H9 (cell line): ENCODE results near the gene KCTD16. TPM values are rescaled to one million over a fixed set of nuclear protein-coding genes. Genes with fewer than 3 reads are reported as not detected.

Experiments
- DNase-seq: peaks from one replicate; pipeline ENCODE4 v3.0.0-alpha.2; 2017
- H2AFZ ChIP-seq: one replicate; pipeline ENCODE4 v1.6.1; 2013; ENCODE audit warnings: mild to moderate bottlenecking, low read length, control low read depth, moderate library complexity
- H2AK5ac ChIP-seq: 2 replicates; pipeline ENCODE4 v1.6.1; 2013; ENCODE audit warnings: low read length, control low read depth, mixed read lengths; ENCODE audit not compliant: insufficient read length
- H2BK120ac ChIP-seq: one replicate; pipeline ENCODE4 v1.6.1; 2013; ENCODE audit warnings: low read depth, mild to moderate bottlenecking, low read length, control low read depth, inconsistent platforms; ENCODE audit not compliant: poor library complexity, severe bottlenecking
- H2BK12ac ChIP-seq: 2 replicates; pipeline ENCODE4 v1.6.1; 2013; ENCODE audit warnings: low read length, control low read depth, mixed read lengths, low read depth; ENCODE audit not compliant: insufficient read length
- H2BK15ac ChIP-seq: 2 replicates; pipeline ENCODE4 v1.6.1; 2013; ENCODE audit warnings: low read depth, low read length, control low read depth
- H2BK20ac ChIP-seq: one replicate; pipeline ENCODE4 v1.6.1; 2013; ENCODE audit warnings: low read depth, mild to moderate bottlenecking, low read length, control low read depth, inconsistent platforms; ENCODE audit not compliant: poor library complexity, severe bottlenecking
- H2BK5ac ChIP-seq: 2 replicates; pipeline ENCODE4 v1.6.1; 2013; ENCODE audit warnings: low read length, control low read depth, mixed read lengths; ENCODE audit not compliant: insufficient read length
- H3K14ac ChIP-seq: 2 replicates; pipeline ENCODE4 v1.6.1; 2013; ENCODE audit warnings: low read length, control low read depth; ENCODE audit not compliant: insufficient read depth
- H3K18ac ChIP-seq: 2 replicates; pipeline ENCODE4 v1.6.1; 2013; ENCODE audit warnings: low read depth, mild to moderate bottlenecking, mixed read lengths, low read length, control low read depth; ENCODE audit not compliant: insufficient read length
- H3K23ac ChIP-seq: 2 replicates; pipeline ENCODE4 v1.6.1; 2013; ENCODE audit warnings: low read length, control low read depth, mixed read lengths, low read depth; ENCODE audit not compliant: insufficient read length
- H3K23me2 ChIP-seq: 2 replicates; pipeline ENCODE4 v1.6.1; 2013; ENCODE audit warnings: low read depth, mild to moderate bottlenecking, mixed read lengths, low read length, control low read depth; ENCODE audit not compliant: insufficient read length, poor library complexity, severe bottlenecking
- H3K27ac ChIP-seq: 2 replicates; pipeline ENCODE4 v1.5.1; 2013; ENCODE audit warnings: low read length, control low read depth, mixed read lengths, low read depth; ENCODE audit not compliant: insufficient read length
- H3K27me3 ChIP-seq: 2 replicates; pipeline ENCODE4 v1.6.1; 2013; ENCODE audit warnings: low read length, control low read depth, inconsistent platforms; ENCODE audit not compliant: insufficient read depth
- H3K4ac ChIP-seq: 2 replicates; pipeline ENCODE4 v1.6.1; 2013; ENCODE audit warnings: low read depth, mild to moderate bottlenecking, control low read depth, inconsistent platforms, low read length, moderate library complexity
- H3K4me1 ChIP-seq: 2 replicates; pipeline ENCODE4 v1.6.1; 2013; ENCODE audit warnings: low read length, control low read depth, inconsistent platforms; ENCODE audit not compliant: insufficient read depth
- H3K4me2 ChIP-seq: 2 replicates; pipeline ENCODE4 v1.6.1; 2013; ENCODE audit warnings: low read length, control low read depth, mixed read lengths; ENCODE audit not compliant: insufficient read length, insufficient read depth
- H3K56ac ChIP-seq: 2 replicates; pipeline ENCODE4 v1.6.1; 2013; ENCODE audit warnings: low read depth, mild to moderate bottlenecking, mixed read lengths, low read length, control low read depth; ENCODE audit not compliant: insufficient read length
- H3K79me1 ChIP-seq: 2 replicates; pipeline ENCODE4 v1.6.1; 2013; ENCODE audit warnings: low read depth, mild to moderate bottlenecking, moderate library complexity, low read length, control low read depth, inconsistent platforms; ENCODE audit not compliant: insufficient read depth, poor library complexity, severe bottlenecking
- H3K79me2 ChIP-seq: 2 replicates; pipeline ENCODE4 v1.6.1; 2013; ENCODE audit warnings: low read length, control low read depth, inconsistent platforms; ENCODE audit not compliant: insufficient read depth
- H3K9ac ChIP-seq: 2 replicates; pipeline ENCODE4 v1.6.1; 2013; ENCODE audit warnings: low read length, control low read depth, mixed read lengths; ENCODE audit not compliant: insufficient read length; ENCODE audit errors: extremely low read depth
- H3K9me3 ChIP-seq: one replicate; pipeline ENCODE4 v1.6.1; 2013; ENCODE audit warnings: low read depth, low read length, inconsistent platforms; ENCODE audit not compliant: control insufficient read depth
- H3T11ph ChIP-seq: one replicate; pipeline ENCODE4 v1.6.1; 2013; ENCODE audit warnings: mild to moderate bottlenecking, low read length, control low read depth, inconsistent platforms
- H4K20me1 ChIP-seq: one replicate; pipeline ENCODE4 v1.6.1; 2013; ENCODE audit not compliant: control insufficient read depth, insufficient read length, insufficient read depth
- H4K5ac ChIP-seq: 2 replicates; pipeline ENCODE4 v1.6.1; 2013; ENCODE audit warnings: low read depth, mild to moderate bottlenecking, mixed read lengths, low read length, control low read depth; ENCODE audit not compliant: insufficient read length
- H4K8ac ChIP-seq: replicated peaks from 2 replicates; pipeline ENCODE4 v1.6.1; 2013; ENCODE audit warnings: low read length, control low read depth, mixed read lengths, low read depth; ENCODE audit not compliant: insufficient read length
- H4K91ac ChIP-seq: 2 replicates; pipeline ENCODE4 v1.6.1; 2013; ENCODE audit warnings: low read depth, mild to moderate bottlenecking, moderate library complexity, mixed read lengths, low read length, control low read depth; ENCODE audit not compliant: insufficient read length
- H3K27ac Mint-ChIP-seq, 3 experiments: 2 replicates in 2 of 3; 3 replicates in 1 of 3; pipeline ENCODE4 v1.8.0; 2020 to 2021; ENCODE audit warnings: mixed read lengths in 3 of 3, mild to moderate bottlenecking in 1 of 3, moderate library complexity in 1 of 3
- H3K27me3 Mint-ChIP-seq: 2 replicates; pipeline ENCODE4 v1.8.0; 2021; ENCODE audit warnings: low read depth, mild to moderate bottlenecking, moderate library complexity, mixed read lengths
- H3K36me3 Mint-ChIP-seq, 3 experiments: 2 replicates in 2 of 3; 3 replicates in 1 of 3; pipeline ENCODE4 v1.8.0; 2020 to 2021; ENCODE audit warnings: low read depth in 3 of 3, mixed read lengths in 3 of 3; ENCODE audit not compliant: insufficient read depth in 1 of 3
- H3K4me1 Mint-ChIP-seq, 2 experiments: 2 replicates each; pipeline ENCODE4 v1.8.0; 2020; ENCODE audit warnings: mixed read lengths in 2 of 2
- H3K4me3 Mint-ChIP-seq, 2 experiments: 2 replicates in 1 of 2; 3 replicates in 1 of 2; pipeline ENCODE4 v1.8.0; 2020 to 2021; ENCODE audit warnings: mild to moderate bottlenecking in 2 of 2, mixed read lengths in 2 of 2, moderate library complexity in 1 of 2
- H3K9me3 Mint-ChIP-seq, 2 experiments: 2 replicates in 1 of 2; 3 replicates in 1 of 2; pipeline ENCODE4 v1.8.0; 2020; ENCODE audit warnings: mild to moderate bottlenecking in 2 of 2, mixed read lengths in 2 of 2, moderate library complexity in 1 of 2
- WGBS: extraction: QIAGEN DNeasy Blood & Tissue Kit; methylation state at CpG from one replicate; pipeline ENCODE4 v1.1.7; 2013; ENCODE audit warnings: missing lambda C conversion rate, low lambda C conversion rate, mixed read lengths; ENCODE audit not compliant: insufficient read length; ENCODE audit errors: extremely low coverage; 5-methylcytosine and 5-hydroxymethylcytosine counted together
- total RNA-seq: library from RNA; stranded (reverse); gene quantifications from 2 replicates; pipeline ENCODE4 v1.2.1, GENCODE V29; 2021
- TF ChIP-seq, protein P1 (sequence below): fragments of 200-600 bp; sonication (generic); conservative IDR thresholded peaks from 3 replicates; pipeline ENCODE4 v1.8.0; 2021; ENCODE audit warnings: antibody characterized with exemption, mild to moderate bottlenecking

The KCTD16 gene
- total RNA-seq, 1 experiment from 2014 or later, result 0.09 TPM

DNA sequence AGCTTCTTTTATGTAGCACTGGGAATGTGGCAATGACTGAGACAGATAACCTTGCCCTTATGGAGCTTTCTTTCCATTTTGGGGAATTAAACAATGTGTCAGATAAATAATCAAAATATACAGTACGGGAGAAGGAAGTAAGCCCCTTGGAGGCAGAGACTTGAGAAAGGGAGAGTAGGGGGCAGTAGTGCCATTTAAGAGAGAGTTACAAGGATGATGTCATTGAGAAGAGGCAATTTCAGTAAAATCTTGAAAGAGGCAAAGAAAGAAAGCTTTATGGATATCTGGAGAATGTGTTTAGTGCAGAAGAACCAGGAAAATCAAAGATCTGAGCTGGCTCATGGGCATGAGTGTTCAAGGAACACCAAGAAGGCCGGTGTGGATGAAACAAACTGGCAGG, 77.3 kb downstream of the KCTD16 start:
- Histone ChIP-seq H4K5ac (no peak overlapping the region), H3K23ac (no peak overlapping the region), H4K20me1 (no peaks in the 10 kb centered on the region), H3K18ac (no peak overlapping the region), H3K56ac (no peak overlapping the region), H2BK120ac (no peak overlapping the region), H2AK5ac (no peak overlapping the region), H3K27me3 (no peaks in the 10 kb centered on the region), H2BK15ac (no peak overlapping the region), H3K4ac (no peak overlapping the region), H4K8ac (no peak overlapping the region), H2BK20ac (no peak overlapping the region), H3K14ac (no peak overlapping the region), H2BK12ac (no peak overlapping the region), H3K4me2 (no peak overlapping the region), H2BK5ac (no peak overlapping the region), H3K27ac (no peak overlapping the region), H3K79me1 (no peaks in the 10 kb centered on the region), H3T11ph (no peak overlapping the region), H3K4me1 (no peaks in the 10 kb centered on the region), H3K9me3 (no peaks in the 10 kb centered on the region), H2AFZ (no peak overlapping the region), H3K23me2 (no peaks in the 10 kb centered on the region), H4K91ac (no peak overlapping the region), H3K79me2 (no peaks in the 10 kb centered on the region), H3K9ac (no peak overlapping the region)
- Mint-ChIP-seq H3K4me3 (no peak overlapping the region), H3K27me3 (no peaks in the 10 kb centered on the region), H3K4me1 (peaks cover 20 to 25% of the 10 kb centered on the region in 2 experiments), H3K9me3 (no peaks in the 10 kb centered on the region), H3K27ac (no peak overlapping the region; a peak in 1 of 7 replicates), H3K36me3 (no peaks in the 10 kb centered on the region)
- no peak for DNase-seq
- TF ChIP-seq, protein P1, sequence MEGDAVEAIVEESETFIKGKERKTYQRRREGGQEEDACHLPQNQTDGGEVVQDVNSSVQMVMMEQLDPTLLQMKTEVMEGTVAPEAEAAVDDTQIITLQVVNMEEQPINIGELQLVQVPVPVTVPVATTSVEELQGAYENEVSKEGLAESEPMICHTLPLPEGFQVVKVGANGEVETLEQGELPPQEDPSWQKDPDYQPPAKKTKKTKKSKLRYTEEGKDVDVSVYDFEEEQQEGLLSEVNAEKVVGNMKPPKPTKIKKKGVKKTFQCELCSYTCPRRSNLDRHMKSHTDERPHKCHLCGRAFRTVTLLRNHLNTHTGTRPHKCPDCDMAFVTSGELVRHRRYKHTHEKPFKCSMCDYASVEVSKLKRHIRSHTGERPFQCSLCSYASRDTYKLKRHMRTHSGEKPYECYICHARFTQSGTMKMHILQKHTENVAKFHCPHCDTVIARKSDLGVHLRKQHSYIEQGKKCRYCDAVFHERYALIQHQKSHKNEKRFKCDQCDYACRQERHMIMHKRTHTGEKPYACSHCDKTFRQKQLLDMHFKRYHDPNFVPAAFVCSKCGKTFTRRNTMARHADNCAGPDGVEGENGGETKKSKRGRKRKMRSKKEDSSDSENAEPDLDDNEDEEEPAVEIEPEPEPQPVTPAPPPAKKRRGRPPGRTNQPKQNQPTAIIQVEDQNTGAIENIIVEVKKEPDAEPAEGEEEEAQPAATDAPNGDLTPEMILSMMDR, result peak; percentile 41; the same call in 2 of the 3 replicates
- WGBS, result no CpG with 5 or more reads among the region's 2 CpGs
